ENCODE measurements around the gene LRRC2.

GRCh38 chr3:46489875-46490274 lies 76.2 kb downstream of the LRRC2 start:
- TF ChIP-seq CTCF (IDR thresholded peaks at IDR 0.05; ENCODE audit: low read length): no peak
- TF ChIP-seq EZH2 (optimal IDR thresholded peaks at IDR 0.05; ENCODE audit: low read depth, low read length): no peak
- TF ChIP-seq EZH2phosphoT487 (IDR thresholded peaks at IDR 0.05; ENCODE audit: low read length): no peak
